Measurements from ENCODE around the gene HLA-DRA.
"Not testable (repeated sequence)": the region's sequence is repeated elsewhere in the genome, so short reads cannot be mapped to it uniquely, and the experiment has no call there.

Gene HLA-DRA

DNA sequence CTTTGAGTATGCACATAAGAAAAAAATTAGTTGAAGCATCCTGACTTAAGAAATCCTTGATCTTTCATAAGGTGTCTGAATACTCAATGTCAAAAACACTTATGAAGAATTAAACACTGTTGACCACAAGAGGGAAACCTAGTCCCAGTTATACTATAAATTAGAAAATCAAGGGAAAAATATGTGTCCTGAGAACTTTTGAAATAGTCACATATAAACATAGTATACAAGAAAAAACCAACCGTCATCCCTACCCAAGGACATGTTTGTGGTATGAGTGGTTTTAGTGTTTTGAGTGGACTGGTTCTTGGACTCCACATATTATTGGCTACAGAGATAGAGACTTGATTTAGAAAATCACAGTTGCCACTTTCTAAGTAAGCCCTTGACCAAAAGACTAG, 7.6 kb upstream of the HLA-DRA start:
- no peak for DNase-seq

DNA sequence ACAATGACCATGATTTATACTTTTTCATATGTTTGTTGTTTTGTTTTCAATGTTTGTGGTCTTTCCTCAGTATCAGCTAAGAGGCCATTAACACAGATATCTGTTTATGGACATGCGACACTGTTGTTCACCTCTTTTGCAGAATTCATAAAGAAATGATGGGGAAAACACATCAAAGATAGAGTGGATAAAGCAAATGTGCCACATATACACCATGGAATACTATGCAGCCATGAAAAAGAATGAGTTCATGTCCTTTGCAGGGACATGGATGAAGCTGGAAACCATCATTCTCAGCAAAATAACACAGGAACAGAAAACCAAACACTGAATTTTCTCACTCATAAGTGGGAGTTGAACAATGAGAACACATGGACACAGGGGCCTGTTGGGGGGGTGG, 5.7 kb upstream of the HLA-DRA start:
- DNase-seq = not testable (repeated sequence)

DNA sequence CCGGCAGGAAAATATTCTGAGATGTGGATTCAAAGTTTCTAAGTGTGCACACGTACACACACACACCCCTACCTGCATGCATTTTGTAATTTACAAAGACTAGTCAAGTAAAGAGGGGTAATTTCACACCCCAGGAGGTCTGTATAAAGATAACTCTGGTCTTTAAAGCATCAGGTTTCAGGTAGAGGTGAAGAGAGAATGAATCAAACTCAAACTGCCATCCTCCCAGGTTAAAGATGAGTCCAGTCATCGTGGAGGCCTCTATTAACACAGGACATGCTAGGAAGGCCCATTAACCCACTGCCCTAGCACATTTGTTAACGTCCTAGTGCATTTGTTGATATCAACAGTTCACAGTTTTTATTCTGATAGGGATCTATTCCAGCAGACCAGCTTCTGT, 3.5 kb upstream of the HLA-DRA start:
- no peak for DNase-seq

DNA sequence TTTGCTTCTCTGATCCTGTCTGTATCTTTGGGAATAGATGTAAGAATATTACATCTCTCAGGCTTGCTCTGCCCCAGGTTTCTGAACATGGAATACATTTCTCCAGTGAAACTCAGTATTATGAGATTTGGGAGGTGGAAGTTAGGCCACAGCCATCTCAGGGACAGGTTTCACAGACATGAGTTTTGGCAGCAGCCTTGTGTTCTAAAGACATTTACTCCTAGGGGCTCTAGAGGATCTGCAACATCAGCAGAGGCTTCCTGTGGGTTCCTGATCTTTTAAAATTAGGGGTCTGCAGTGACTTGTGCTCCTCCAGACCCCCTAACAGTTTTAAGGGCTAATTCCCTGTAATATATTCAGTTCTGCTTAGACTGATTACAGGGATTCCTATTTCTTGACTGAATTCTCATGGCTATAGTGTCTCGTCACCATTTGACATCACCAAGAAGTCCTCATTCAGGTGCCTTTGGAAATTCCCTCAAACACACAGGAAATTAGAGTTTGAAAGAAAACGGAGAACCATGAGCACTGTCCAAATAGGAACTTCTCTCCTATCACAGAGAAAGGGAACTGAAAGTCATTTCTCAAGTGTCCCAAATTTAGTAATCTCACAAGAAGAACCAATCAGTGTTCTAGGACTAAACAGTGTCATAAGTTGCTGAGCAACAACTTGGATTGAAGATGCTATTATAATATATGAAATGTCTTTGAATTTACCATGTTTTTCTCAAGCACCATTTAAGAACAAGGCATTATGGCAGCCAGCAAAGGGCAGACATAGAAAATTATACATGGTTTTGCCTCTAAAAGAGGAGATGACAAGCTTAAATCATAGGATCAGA, 2.5 kb upstream of the HLA-DRA start:
- no peak for DNase-seq

- no peak for DNase-seq
Observed at GRCh38 chr6:32439139-32439538, 548 bp upstream of the HLA-DRA start.

DNA sequence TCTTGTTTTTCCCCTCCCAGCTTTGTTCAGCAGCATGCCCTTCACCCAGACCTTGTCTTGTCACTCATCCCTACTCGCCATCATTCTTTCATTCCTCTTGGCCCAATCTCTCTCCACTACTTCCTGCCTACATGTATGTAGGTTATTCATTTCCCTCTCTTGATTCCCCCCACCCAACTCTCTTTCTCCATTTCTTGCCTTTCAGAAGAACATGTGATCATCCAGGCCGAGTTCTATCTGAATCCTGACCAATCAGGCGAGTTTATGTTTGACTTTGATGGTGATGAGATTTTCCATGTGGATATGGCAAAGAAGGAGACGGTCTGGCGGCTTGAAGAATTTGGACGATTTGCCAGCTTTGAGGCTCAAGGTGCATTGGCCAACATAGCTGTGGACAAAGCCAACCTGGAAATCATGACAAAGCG, 2.6 kb downstream of the HLA-DRA start:
- no peak for DNase-seq

DNA sequence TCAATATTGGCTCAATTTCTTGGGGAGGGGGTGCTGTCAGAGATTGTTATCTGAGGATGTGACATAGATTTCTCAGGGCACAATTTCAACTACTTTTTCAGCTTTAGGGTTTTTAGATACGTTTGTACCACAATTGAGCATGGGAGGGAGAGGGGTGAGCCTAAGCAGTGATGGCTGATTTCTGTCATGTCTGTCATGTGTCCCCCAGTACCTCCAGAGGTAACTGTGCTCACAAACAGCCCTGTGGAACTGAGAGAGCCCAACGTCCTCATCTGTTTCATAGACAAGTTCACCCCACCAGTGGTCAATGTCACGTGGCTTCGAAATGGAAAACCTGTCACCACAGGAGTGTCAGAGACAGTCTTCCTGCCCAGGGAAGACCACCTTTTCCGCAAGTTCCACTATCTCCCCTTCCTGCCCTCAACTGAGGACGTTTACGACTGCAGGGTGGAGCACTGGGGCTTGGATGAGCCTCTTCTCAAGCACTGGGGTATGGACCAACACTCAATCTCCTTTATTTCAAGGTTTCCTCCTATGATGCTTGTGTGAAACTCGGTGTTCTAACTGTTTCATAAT, 3.4 kb downstream of the HLA-DRA start:
- no peak for DNase-seq

DNA sequence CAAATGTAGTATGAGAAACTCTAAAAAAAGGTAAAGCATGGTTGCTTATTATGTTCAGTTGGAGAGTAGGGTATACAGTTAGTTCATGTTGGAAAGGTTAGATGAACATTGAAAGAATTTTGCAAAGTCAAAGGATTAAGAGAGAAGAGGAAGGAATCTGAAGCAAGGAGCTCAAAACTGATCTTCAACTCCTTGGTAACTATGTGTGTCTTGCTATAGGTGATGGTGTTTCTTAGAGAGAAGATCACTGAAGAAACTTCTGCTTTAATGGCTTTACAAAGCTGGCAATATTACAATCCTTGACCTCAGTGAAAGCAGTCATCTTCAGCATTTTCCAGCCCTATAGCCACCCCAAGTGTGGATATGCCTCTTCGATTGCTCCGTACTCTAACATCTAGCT, 4.7 kb downstream of the HLA-DRA start:
- DNase-seq = no peak

DNA sequence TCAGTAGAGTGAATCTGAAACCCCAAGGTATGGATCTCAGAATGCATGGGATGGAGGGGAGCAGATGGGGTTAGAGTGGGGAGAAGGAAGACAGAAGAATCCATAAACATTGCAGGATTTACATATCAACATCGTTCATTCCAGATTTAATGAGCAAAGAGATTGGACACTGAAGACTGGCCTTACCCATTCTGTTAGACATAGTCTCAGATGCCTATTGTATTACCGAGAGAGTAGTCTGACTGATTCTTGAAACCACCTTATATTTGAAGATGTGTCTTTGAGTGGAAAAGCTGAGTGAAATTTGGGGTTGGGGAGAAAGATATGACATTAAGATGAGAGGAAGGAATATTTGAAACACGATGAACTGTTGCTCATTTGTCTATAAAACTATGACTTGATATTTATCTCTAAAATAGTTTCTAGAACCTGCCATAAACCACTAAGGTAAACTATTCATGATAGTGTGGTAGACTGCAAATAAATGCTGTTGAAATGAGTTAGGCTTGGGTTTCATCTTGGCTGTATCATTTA, 5.7 kb downstream of the HLA-DRA start:
- DNase-seq = no peak

- DNase-seq = no peak
Observed at GRCh38 chr6:32447932-32448331, 8.2 kb downstream of the HLA-DRA start.

- no peak for DNase-seq
Observed at GRCh38 chr6:32449088-32449736, 9.5 kb downstream of the HLA-DRA start.

DNA sequence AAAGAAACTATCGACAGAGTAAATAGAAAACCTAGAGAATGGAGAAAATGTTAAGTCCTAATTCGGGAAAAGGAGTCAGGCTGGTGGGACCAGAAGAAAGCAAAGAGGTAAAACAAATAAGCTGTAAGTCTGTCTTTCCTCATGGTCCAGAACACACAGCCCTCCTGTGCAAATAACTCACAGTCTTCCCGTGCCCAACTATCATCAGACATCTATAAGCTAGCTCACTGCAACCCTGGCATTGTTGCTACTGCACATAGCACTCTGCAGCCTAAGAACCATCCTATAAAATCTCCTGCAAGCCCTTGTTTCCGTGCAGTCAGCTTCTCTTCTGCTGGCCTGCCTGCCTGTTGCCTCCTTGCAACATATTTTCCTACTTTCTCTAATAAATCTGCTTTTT, 17.4 kb downstream of the HLA-DRA start:
- DNase-seq = no peak

- no peak for DNase-seq
Observed at GRCh38 chr6:32459781-32460424, 20.2 kb downstream of the HLA-DRA start.

DNA sequence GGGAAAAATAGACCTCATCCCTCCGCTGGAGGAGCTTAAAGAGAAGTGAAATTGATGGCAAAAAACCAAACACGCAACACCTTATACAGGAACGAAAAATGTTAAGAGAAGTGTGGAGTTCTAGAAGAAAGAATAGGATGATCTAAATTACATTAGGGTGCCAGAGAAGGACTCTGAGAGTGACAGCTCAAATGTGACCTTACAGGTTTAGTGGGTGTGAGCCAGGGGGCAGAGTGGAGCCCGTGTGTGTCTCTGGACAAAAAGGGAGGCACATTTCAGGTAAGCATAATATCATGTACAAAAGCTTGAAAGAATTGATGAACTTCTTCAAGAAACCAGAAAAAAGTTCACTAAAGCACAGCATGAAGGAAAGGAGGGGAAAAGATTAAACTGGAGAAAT, 20.8 kb downstream of the HLA-DRA start:
- no peak for DNase-seq

DNA sequence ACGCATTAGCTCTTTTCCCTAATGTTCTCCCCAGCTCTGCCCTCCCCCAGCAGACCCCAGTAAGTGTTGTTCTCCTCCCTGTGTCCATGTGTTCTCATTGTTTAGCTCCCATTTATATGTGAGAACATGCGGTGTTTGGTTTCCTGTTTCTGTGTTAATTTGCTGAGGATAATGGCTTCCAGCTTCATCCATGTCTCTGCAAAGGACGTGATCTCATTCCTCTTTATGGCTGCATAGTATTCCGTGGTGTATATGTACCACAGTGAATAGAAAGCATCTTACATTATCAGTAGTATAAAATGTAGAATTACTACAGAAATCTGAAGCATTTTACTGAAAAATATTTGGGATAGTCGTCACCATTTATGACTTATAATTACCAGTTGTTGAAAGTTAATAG, 21.8 kb downstream of the HLA-DRA start:
- DNase-seq = no peak

- DNase-seq = peak; percentile 76
Observed at GRCh38 chr6:32462609-32463008, 22.9 kb downstream of the HLA-DRA start.

DNA sequence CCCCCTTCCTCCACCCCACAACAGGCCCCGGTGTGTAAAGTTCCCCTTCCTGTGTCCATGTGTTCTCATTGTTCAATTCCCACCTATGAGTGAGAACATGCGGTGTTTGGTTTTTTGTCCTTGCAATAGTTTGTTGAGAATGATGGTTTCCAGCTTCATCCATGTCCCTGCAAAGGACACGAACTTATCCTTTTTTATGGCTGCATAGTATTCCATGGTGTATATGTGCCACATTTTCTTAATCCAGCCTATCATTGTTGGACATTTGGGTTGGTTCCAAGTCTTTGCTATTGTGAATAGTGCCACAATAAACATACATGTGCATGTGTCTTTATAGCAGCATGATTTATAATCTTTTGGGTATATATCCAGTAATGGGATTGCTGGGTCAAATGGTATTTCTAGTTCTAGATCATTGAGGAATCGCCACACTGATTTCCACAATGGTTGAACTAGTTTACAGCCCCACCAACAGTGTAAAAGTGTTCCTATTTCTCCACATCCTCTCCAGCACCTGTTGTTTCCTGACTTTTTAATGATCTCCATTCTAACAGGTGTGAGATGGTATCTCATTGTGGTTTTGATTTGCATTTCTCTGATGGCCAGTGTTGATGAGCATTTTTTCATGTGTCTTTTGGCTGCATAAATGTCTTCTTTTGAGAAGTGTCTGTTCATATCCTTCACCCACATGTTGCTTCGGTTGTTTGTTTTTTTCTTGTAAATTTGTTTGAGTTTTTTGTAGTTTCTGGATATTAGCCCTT, 28.2 kb downstream of the HLA-DRA start:
- not testable (repeated sequence) for DNase-seq

GRCh38 chr6:32472781-32473375, 33.2 kb downstream of the HLA-DRA start:
- DNase-seq = no peak

- not testable (repeated sequence) for DNase-seq
Observed at GRCh38 chr6:32473376-32474348, 34.0 kb downstream of the HLA-DRA start.

- DNase-seq = no peak
Observed at GRCh38 chr6:32475392-32476206, 35.9 kb downstream of the HLA-DRA start.

Measured in stimulated activated CD8-positive, alpha-beta memory T cell treated with anti-CD3 and anti-CD28 coated beads, Interleukin-4, amount 100 ng/mL, for 48 hours (primary cell).